ENCODE results near the gene RCN1. TPM values are rescaled to one million over a fixed set of nuclear protein-coding genes. Genes with fewer than 3 reads are reported as not detected.

The RCN1 gene
- total and polyA plus RNA-seq, 4 donors: 35.9 to 58.1 (median 46.4) TPM

DNA sequence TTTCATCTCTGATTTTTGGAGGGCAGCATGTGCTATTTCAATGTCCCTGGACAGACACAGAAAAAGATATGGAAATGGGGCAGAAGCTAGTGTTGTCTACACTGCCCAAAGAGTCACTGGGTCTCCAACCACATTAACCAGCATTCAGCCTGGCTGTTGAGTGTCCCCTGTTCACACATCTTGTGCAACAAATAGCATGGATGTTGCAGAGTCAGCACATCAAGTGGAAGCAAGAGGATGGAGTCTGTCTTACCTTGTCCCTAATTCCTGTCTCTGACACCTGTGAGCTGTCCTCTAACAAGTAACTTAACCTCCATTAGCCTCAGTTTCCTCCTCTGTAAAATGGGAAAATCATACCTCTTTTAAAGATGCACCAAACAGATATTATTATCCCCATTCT is 60.2 kb downstream of the RCN1 start:
- Histone ChIP-seq H3K27me3 (ENCODE audit: control insufficient read depth in 4 of 4, insufficient read depth in 4 of 4, low read length in 3 of 4) (peaks cover 0 to 6% (median 1%) of the 10 kb centered on the region in 4 donors), H3K4me1 (ENCODE audit: control insufficient read depth in 4 of 4, insufficient read depth in 4 of 4, low read length in 3 of 4) (no peaks in the 10 kb centered on the region), H3K9me3 (ENCODE audit: control insufficient read depth in 4 of 4, low read length in 3 of 4) (no peaks in the 10 kb centered on the region), H3K9ac (ENCODE audit: low read depth in 1 of 2, low read length in 2 of 2) (no peak overlapping the region), H3K36me3 (ENCODE audit: control insufficient read depth in 4 of 4, insufficient read depth in 3 of 4, low read depth in 1 of 4, low read length in 3 of 4) (no peaks in the 10 kb centered on the region), H3K4me3 (ENCODE audit: low read depth in 1 of 3, low read length in 3 of 3) (no peak overlapping the region), H3K27ac (ENCODE audit: low read depth in 1 of 2, low read length in 2 of 2) (no peak overlapping the region)
- no peak for TF ChIP-seq FOXA2 (IDR thresholded peaks at IDR 0.05)
- TF ChIP-seq EGR1 (IDR thresholded peaks at IDR 0.05; ENCODE audit: low read depth in 2 of 2): no peak
- no peak for TF ChIP-seq FOXA1 (IDR thresholded peaks at IDR 0.05)
- TF ChIP-seq RXRA (IDR thresholded peaks at IDR 0.05): no peak
- TF ChIP-seq YY1 (IDR thresholded peaks at IDR 0.05): no peak
- no peak for TF ChIP-seq NR2F2 (IDR thresholded peaks at IDR 0.05)
- DNase-seq (ENCODE audit: low spot score): no peak

GRCh38 chr11:32152216-32152615 is 61.3 kb downstream of the RCN1 start:
- no peak overlapping the region for H3K9ac ChIP-seq (ENCODE audit: low read depth in 1 of 2, low read length in 2 of 2)
- WGBS: 83% methylated on average over 9 of the region's 9 CpGs
- no peaks in the 10 kb centered on the region for H3K36me3 ChIP-seq (ENCODE audit: control insufficient read depth in 4 of 4, insufficient read depth in 3 of 4, low read depth in 1 of 4, low read length in 3 of 4)
- H3K4me1 ChIP-seq (ENCODE audit: control insufficient read depth in 4 of 4, insufficient read depth in 4 of 4, low read length in 3 of 4): no peaks in the 10 kb centered on the region
- DNase-seq (ENCODE audit: low spot score): no peak
- no peaks in the 10 kb centered on the region for H3K9me3 ChIP-seq (ENCODE audit: control insufficient read depth in 4 of 4, low read length in 3 of 4)
- H3K27ac ChIP-seq (ENCODE audit: low read depth in 1 of 2, low read length in 2 of 2): no peak overlapping the region
- TF ChIP-seq CTCF (IDR thresholded peaks at IDR 0.05; ENCODE audit: low read depth, low read length, missing input control) (no peak), YY1 (IDR thresholded peaks at IDR 0.05) (no peak), RAD21 (IDR thresholded peaks at IDR 0.05) (no peak), REST (IDR thresholded peaks at IDR 0.05) (no peak), JUND (IDR thresholded peaks at IDR 0.05) (no peak), FOXA1 (IDR thresholded peaks at IDR 0.05) (no peak), HNF4G (IDR thresholded peaks at IDR 0.05) (no peak), GABPA (IDR thresholded peaks at IDR 0.05 in 1 of 2, conservative IDR thresholded peaks at IDR 0.05 in 1 of 2) (no peak), HNF4A (conservative IDR thresholded peaks at IDR 0.05) (no peak), RXRA (IDR thresholded peaks at IDR 0.05) (no peak), EGR1 (IDR thresholded peaks at IDR 0.05; ENCODE audit: low read depth in 2 of 2) (no peak), FOXA2 (IDR thresholded peaks at IDR 0.05) (no peak), TAF1 (conservative IDR thresholded peaks at IDR 0.05) (no peak), SP1 (IDR thresholded peaks at IDR 0.05) (no peak), NR2F2 (IDR thresholded peaks at IDR 0.05) (no peak)
- TF ChIP-seq, protein P1, sequence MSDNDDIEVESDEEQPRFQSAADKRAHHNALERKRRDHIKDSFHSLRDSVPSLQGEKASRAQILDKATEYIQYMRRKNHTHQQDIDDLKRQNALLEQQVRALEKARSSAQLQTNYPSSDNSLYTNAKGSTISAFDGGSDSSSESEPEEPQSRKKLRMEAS (IDR thresholded peaks at IDR 0.05): no peak
- TF ChIP-seq, protein P2, sequence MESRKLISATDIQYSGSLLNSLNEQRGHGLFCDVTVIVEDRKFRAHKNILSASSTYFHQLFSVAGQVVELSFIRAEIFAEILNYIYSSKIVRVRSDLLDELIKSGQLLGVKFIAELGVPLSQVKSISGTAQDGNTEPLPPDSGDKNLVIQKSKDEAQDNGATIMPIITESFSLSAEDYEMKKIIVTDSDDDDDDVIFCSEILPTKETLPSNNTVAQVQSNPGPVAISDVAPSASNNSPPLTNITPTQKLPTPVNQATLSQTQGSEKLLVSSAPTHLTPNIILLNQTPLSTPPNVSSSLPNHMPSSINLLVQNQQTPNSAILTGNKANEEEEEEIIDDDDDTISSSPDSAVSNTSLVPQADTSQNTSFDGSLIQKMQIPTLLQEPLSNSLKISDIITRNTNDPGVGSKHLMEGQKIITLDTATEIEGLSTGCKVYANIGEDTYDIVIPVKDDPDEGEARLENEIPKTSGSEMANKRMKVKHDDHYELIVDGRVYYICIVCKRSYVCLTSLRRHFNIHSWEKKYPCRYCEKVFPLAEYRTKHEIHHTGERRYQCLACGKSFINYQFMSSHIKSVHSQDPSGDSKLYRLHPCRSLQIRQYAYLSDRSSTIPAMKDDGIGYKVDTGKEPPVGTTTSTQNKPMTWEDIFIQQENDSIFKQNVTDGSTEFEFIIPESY (IDR thresholded peaks at IDR 0.05): no peak
- no peak overlapping the region for H3K4me3 ChIP-seq (ENCODE audit: low read depth in 1 of 3, low read length in 3 of 3)
- H3K27me3 ChIP-seq (ENCODE audit: control insufficient read depth in 4 of 4, insufficient read depth in 4 of 4, low read length in 3 of 4): peaks cover 0 to 6% (median 1%) of the 10 kb centered on the region in 4 donors
